GM12873 (cell line): ENCODE measurements around the gene CMSS1.

Experiments used
- TF ChIP-seq, protein P1 (sequence below): IDR thresholded peaks from 2 replicates; pipeline ENCODE4 v1.5.1; 2012; ENCODE audit warnings: low read depth, mild to moderate bottlenecking, moderate library complexity, low read length, control low read depth; ENCODE audit not compliant: insufficient read depth; ENCODE audit errors: missing control alignments

Gene CMSS1

GRCh38 chr3:100102757-100103156 lies 285.1 kb downstream of the CMSS1 start:
- TF ChIP-seq, protein P1, sequence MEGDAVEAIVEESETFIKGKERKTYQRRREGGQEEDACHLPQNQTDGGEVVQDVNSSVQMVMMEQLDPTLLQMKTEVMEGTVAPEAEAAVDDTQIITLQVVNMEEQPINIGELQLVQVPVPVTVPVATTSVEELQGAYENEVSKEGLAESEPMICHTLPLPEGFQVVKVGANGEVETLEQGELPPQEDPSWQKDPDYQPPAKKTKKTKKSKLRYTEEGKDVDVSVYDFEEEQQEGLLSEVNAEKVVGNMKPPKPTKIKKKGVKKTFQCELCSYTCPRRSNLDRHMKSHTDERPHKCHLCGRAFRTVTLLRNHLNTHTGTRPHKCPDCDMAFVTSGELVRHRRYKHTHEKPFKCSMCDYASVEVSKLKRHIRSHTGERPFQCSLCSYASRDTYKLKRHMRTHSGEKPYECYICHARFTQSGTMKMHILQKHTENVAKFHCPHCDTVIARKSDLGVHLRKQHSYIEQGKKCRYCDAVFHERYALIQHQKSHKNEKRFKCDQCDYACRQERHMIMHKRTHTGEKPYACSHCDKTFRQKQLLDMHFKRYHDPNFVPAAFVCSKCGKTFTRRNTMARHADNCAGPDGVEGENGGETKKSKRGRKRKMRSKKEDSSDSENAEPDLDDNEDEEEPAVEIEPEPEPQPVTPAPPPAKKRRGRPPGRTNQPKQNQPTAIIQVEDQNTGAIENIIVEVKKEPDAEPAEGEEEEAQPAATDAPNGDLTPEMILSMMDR: no peak

DNA sequence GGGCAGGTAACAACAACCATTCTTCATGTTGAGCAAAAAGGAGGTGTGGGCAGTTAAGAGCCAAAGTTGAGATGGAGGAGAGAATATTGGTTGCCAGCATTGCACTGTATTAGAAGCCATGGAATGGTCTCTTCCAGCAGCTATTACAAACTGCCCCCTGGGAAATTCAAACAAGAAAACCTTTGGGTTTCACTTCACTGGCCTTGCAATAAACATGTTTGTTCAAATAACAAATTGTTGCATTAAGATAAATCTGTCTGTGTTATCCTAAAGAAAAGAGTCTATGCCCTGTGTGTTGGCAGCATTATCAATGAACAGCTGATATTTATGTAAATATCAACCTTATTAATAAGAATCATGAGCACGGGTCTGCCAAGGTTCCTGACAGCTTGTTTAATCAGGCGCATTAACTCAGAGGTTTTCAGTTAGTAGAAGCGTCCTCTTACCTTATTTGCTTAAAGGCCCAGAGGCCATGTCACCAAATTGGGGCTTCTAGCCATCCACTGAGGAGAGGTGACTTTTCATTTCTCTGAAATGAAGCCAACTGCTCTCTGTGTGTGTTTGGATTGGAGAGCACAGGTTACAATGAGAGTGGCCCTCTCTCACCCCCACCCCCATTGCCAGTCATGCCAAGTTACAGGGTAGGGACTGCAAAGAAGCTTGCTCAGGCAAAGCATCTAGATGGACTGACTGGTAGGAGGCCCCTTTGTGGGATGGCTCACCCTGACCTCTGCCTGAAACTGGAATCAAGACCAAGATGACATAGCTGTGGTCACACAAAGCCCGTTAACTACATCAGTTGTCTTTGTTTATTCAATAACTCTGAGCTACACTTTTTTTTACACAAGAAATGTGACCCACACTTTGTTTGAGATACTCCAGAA lies 286.1 kb downstream of the CMSS1 start:
- TF ChIP-seq, protein P1: no peak

DNA sequence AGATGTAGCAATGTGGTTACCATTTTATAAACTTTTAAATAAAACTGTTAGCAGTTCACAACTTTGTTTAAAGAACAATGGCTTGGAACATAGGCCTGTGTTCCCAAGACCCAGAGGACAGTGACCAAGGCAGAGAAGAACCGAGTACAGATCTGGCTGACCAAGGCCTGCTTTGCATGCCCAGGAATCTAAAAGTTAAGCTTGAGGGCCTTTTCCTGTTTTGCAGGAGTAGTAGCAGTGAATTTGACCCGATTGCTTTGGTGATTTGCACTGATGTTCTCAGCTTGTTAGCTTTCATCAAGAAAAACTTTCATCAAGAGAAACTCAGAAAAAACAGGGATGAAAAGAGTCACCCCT lies 286.8 kb downstream of the CMSS1 start:
- TF ChIP-seq, protein P1: no peak

- TF ChIP-seq, protein P1: no peak
These were observed 287.3 kb downstream of the CMSS1 start for GRCh38 chr3:100104817-100105413.

GRCh38 chr3:100105501-100105900 lies 287.8 kb downstream of the CMSS1 start:
- TF ChIP-seq, protein P1: no peak

DNA sequence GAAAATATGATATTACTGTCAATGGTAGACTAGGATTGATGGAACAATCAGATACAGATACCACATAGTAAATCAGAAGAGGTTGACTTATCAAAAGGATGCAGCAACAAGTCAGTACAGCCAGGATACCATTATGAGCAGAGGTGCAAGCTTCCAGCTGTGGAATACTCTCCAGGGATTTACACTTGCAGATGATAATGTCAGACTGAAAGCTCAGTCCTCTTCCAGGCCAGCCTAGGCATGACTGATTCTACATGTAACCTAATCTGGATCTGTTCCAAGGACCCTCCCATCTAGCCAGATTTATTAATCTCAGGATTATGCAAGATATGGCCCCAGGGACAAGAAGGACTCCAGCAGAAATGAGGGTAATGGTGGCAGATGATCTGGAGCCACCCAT lies 288.4 kb downstream of the CMSS1 start:
- TF ChIP-seq, protein P1: no peak

- TF ChIP-seq, protein P1: no peak
These were observed 289.0 kb downstream of the CMSS1 start for GRCh38 chr3:100106531-100107141.
